HepG2 (cell line): Measurements from ENCODE around the gene YBX2. TPM values are rescaled to one million over a fixed set of nuclear protein-coding genes. Genes with fewer than 3 reads are reported as not detected.

Experiments
- BCLAF1 ChIP-seq: fragments of 450-650 bp; IDR thresholded peaks from 2 replicates; pipeline ENCODE4 v1.6.1; 2017; ENCODE audit warnings: mild to moderate bottlenecking
- GLI4 ChIP-seq: sonication (generic); formaldehyde crosslinking; IDR thresholded peaks from 2 replicates; pipeline ENCODE4 v1.5.1; 2020; ENCODE audit warnings: missing genetic modification reagents, mild to moderate bottlenecking, moderate library complexity, borderline replicate concordance
- HNRNPK ChIP-seq: fragments of 200-400 bp; formaldehyde crosslinking; IDR thresholded peaks from 2 replicates; pipeline ENCODE4 v1.6.1; 2018; ENCODE audit warnings: low read length, low read depth, moderate library complexity, mild to moderate bottlenecking; ENCODE audit not compliant: poor library complexity, severe bottlenecking
- KDM6A ChIP-seq: IDR thresholded peaks from 2 replicates; pipeline ENCODE4 v1.6.1; 2016; ENCODE audit warnings: low read depth
- PPARG ChIP-seq: conservative IDR thresholded peaks from 2 replicates; pipeline ENCODE4 v1.6.1; 2016; ENCODE audit warnings: missing biosample characterization, missing genetic modification reagents
- STAG1 ChIP-seq: sonication (generic); formaldehyde crosslinking; IDR thresholded peaks from 2 replicates; pipeline ENCODE4 v1.4.0; 2020; ENCODE audit warnings: missing genetic modification reagents
- ZBTB20 ChIP-seq: sonication (generic); formaldehyde crosslinking; IDR thresholded peaks from 2 replicates; pipeline ENCODE4 v1.8.1; 2023; ENCODE audit warnings: missing genetic modification reagents, low read depth, mild to moderate bottlenecking, borderline replicate concordance
- ZBTB4 ChIP-seq: sonication (generic); formaldehyde crosslinking; IDR thresholded peaks from 2 replicates; pipeline ENCODE4 v1.4.0; 2020; ENCODE audit warnings: missing genetic modification reagents, mild to moderate bottlenecking, borderline replicate concordance
- ZBTB40 ChIP-seq, 2 experiments: fragments of 450-650 bp in 1 of 2; sonication (generic) in 1 of 2; formaldehyde crosslinking in 1 of 2; IDR thresholded peaks; 2 replicates each; pipeline versions ENCODE4 v1.6.1 to v1.8.0; 2016 to 2022; ENCODE audit warnings: antibody characterized with exemption in 1 of 2, mild to moderate bottlenecking in 1 of 2, missing genetic modification reagents in 1 of 2
- ZBTB43 ChIP-seq: sonication (generic); formaldehyde crosslinking; conservative IDR thresholded peaks from 2 replicates; pipeline ENCODE4 v1.4.0; 2020; ENCODE audit warnings: missing genetic modification reagents
- polyA plus RNA-seq, 8 experiments: library from polyadenylated mRNA; depleted of rRNA in 3 of 8; stranded (reverse) in 7 of 8; unstranded in 1 of 8; fragments of >200 nt; fragmentation: Illumina TruSeq in 4 of 8; extraction: Trizol in 4 of 8; gene quantifications; 2 replicates each; pipeline versions ENCODE4 v1.2.1 to v1.2.3, GENCODE V29; 2011 to 2016; ENCODE audit warnings: low read depth in 4 of 8, missing spikeins in 1 of 8, mixed read lengths in 1 of 8; ENCODE audit not compliant: insufficient read depth in 1 of 8
- total RNA-seq, 5 experiments: library from RNA; depleted of rRNA; stranded (reverse); fragments of >200 nt; fragmentation: Illumina TruSeq; extraction: Trizol; gene quantifications; 2 replicates each; pipeline ENCODE4 v1.2.3, GENCODE V29; 2016; ENCODE audit warnings: low read depth in 1 of 5

Gene YBX2
- total and polyA plus RNA-seq, 2 of the 13 experiments (the other 11 are each of a cell fraction or from before 2014, with no cell fraction given): 0.12 to 0.22 TPM

- no peak for TF ChIP-seq BCLAF1
- TF ChIP-seq ZBTB40 (IDR thresholded peaks at IDR 0.05): no peak
- no peak for TF ChIP-seq ZBTB40 (CRISPR knock-in tag; IDR thresholded peaks at IDR 0.05)
- no peak for TF ChIP-seq ZBTB43
- peak; percentile 62; the same call in 1 of the 2 replicates for TF ChIP-seq KDM6A (CRISPR knock-in tag)
- no peak for TF ChIP-seq ZBTB4 (CRISPR knock-in tag)
- TF ChIP-seq HNRNPK: no peak
- TF ChIP-seq PPARG: peak; percentile 47
- TF ChIP-seq GLI4 (CRISPR knock-in tag): 0 out of 2 replicates have a peak, but pooled peaks have one; percentile 37
- TF ChIP-seq ZBTB20 (CRISPR knock-in tag): peak; percentile 64; the same call in 1 of the 2 replicates
- TF ChIP-seq STAG1 (CRISPR knock-in tag): no peak
Measured at GRCh38 chr17:7258731-7259554, 35.5 kb downstream of the YBX2 start (continued).
